Activated T-cell treated with anti-CD3 and anti-CD28 coated beads, Interleukin-2, amount 50 U/mL, for 72 hours (primary cell): ENCODE measurements around the gene RCC2. TPM values are rescaled to one million over a fixed set of nuclear protein-coding genes. Genes with fewer than 3 reads are reported as not detected.

Source experiments
- total RNA-seq, 2 donors: library from RNA; stranded (reverse); gene quantifications; one replicate each; pipeline ENCODE4 v1.2.3, GENCODE V29; 2022

The RCC2 gene
- total RNA-seq, 2 donors from 2014 or later = 217 to 272 TPM

Other genes with a start within 250 kb of the RCC2 start
- not detected for gene PADI1, start 234.5 kb downstream of the RCC2 start, total RNA-seq
- gene PADI3, start 190.6 kb downstream of the RCC2 start, total RNA-seq = not detected
- 1 to 10 TPM in 1 of 2 donors, under 1 TPM in 1; 0.79 to 1.9 TPM for gene PADI4, start 131.5 kb downstream of the RCC2 start, total RNA-seq
- not detected for gene PADI6, start 67.5 kb downstream of the RCC2 start, total RNA-seq
- gene ARHGEF10L, start 100.0 kb upstream of the RCC2 start, total RNA-seq = not detected